T-helper 1 cell treated with Interleukin-12 subunit alpha and Interleukin-12 subunit beta and Interleukin-4 antibody, amounts not matched to agents 30 μg/mL and 1 μg/mL, for 36 hours (primary cell): Measurements from ENCODE around the gene IFNE.
"Not testable (repeated sequence)": the region's sequence is repeated elsewhere in the genome, so short reads cannot be mapped to it uniquely, and the experiment has no call there.

ENCODE experiments used
- H3K27ac Mint-ChIP-seq: one replicate; pipeline ENCODE4 v1.8.0; 2021; ENCODE audit warnings: mild to moderate bottlenecking, mixed read lengths
- H3K27me3 Mint-ChIP-seq: one replicate; pipeline ENCODE4 v1.8.0; 2021; ENCODE audit warnings: low read depth, mixed read lengths
- H3K36me3 Mint-ChIP-seq: one replicate; pipeline ENCODE4 v1.8.0; 2021; ENCODE audit warnings: low read depth, mixed read lengths
- H3K4me1 Mint-ChIP-seq: one replicate; pipeline ENCODE4 v1.8.0; 2021; ENCODE audit warnings: low read depth, mixed read lengths
- H3K4me3 Mint-ChIP-seq: one replicate; pipeline ENCODE4 v1.8.0; 2021; ENCODE audit warnings: mild to moderate bottlenecking, moderate library complexity, mixed read lengths
- H3K9me3 Mint-ChIP-seq: one replicate; pipeline ENCODE4 v1.8.0; 2021; ENCODE audit warnings: mixed read lengths

IFNE gene

GRCh38 chr9:21461377-21461776 lies 20.7 kb downstream of the IFNE start:
- H3K27me3 Mint-ChIP-seq, result peaks cover 62% of the 10 kb centered on the region

DNA sequence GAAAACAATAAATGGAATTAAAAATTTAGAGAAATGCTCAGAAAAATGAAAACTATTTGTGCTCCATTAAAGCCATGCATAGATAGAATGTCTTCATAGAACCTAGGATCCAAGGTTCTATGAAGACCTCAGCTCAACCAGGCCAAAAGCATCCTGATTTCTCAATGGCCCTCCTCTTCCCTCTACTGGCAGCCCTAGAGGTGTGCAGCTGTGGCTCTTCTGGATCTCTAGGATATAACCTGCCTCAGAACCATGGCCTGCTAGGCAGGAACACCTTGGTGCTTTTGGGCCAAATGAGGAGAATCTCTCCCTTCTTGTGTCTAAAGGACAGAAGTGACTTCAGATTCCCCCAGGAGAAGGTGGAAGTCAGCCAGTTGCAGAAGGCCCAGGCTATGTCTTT lies 26.8 kb downstream of the IFNE start:
- Mint-ChIP-seq H3K4me3 (no peak overlapping the region), H3K4me1 (no peaks in the 10 kb centered on the region), H3K27me3 (peaks cover 53% of the 10 kb centered on the region), H3K36me3 (no peaks in the 10 kb centered on the region), H3K27ac (no peak overlapping the region), H3K9me3 (no peaks in the 10 kb centered on the region)

More at GRCh38 chr9:21461377-21461776, 20.7 kb downstream of the IFNE start:
- H3K27ac Mint-ChIP-seq, result no peak overlapping the region
- no peaks in the 10 kb centered on the region for H3K4me1 Mint-ChIP-seq
- no peaks in the 10 kb centered on the region for H3K36me3 Mint-ChIP-seq
- no peak overlapping the region for H3K4me3 Mint-ChIP-seq
- H3K9me3 Mint-ChIP-seq, result peaks cover 7% of the 10 kb centered on the region

DNA sequence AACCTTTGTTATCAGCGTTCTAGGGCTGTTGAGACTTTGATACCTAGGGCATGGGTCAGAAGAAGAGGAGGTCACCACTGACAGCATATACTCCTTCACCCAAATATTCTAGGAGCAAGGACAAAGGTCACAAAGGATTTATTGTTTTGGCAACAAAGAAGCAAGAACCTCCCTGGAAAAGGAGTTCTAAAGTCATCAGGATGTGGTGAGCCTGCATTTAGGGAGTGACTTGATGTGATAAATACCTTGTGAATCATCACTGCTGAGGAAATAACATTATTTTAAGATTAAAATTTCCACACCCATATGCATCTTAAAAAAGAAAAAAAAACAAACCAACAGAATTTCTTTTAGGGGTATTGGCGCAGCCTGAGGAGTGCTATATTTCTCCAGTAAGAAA lies 28.0 kb downstream of the IFNE start:
- Mint-ChIP-seq H3K9me3 (no peaks in the 10 kb centered on the region), H3K4me1 (no peaks in the 10 kb centered on the region), H3K36me3 (no peaks in the 10 kb centered on the region), H3K4me3 (no peak overlapping the region), H3K27me3 (peaks cover 54% of the 10 kb centered on the region), H3K27ac (no peak overlapping the region)

- Mint-ChIP-seq H3K4me3 (no peak overlapping the region), H3K36me3 (no peaks in the 10 kb centered on the region), H3K9me3 (no peaks in the 10 kb centered on the region), H3K4me1 (no peaks in the 10 kb centered on the region), H3K27ac (no peak overlapping the region), H3K27me3 (peaks cover 55% of the 10 kb centered on the region)
Measured at GRCh38 chr9:21452681-21453080, 29.4 kb downstream of the IFNE start.

DNA sequence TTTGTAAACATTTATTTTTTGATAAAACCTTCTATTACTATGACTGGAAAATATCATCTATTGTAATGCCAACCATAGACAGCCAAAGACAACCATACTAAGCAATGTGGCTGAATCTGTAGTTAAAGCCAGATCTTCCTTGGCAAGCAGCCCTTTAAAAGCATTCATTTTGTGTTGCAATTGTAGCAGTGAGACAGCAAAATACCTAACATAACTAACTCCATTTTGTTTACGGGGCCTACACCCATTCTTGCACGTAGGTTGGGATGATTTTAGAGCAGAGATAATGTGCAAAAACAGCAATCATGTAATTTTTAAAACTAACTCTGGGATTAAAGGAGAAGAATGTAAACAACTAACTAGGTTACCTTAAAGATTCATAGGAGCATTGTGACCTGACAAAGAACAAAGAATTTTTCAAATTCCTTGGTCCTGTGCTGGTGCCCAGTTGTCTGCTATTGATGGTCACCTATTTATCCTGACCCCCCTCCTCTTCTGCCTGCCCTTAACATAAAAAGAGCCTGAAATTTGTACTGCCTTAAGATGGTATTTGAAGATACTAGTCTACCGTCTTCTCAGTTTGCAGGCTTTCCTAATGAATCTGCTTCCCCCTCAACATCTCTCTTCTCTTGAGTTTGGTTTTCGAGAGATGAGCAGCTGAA lies 31.2 kb downstream of the IFNE start:
- H3K36me3 Mint-ChIP-seq, result no peaks in the 10 kb centered on the region
- peaks cover 53% of the 10 kb centered on the region for H3K27me3 Mint-ChIP-seq
- no peak overlapping the region for H3K27ac Mint-ChIP-seq
- no peaks in the 10 kb centered on the region for H3K9me3 Mint-ChIP-seq
- H3K4me1 Mint-ChIP-seq, result no peaks in the 10 kb centered on the region
- H3K4me3 Mint-ChIP-seq, result no peak overlapping the region

DNA sequence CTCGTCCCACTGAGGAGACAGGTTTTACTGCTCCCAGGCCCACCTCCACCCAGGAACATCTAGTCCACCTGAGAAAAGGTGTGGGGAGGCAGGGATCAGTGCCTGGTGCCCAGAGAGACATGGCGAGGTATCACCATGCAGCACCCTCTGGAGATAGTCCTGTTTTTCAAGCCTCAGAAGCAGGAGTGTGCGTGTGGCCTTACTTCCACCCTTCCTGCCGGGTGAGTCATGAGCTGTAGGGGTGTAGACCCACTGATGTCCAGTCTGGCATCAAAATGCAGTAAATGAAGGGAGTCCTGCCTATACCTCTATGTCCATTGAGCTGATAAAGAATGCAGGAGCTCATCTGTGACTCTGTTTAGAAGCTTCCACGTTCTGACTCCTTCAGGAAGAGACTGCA lies 32.8 kb downstream of the IFNE start:
- H3K27ac Mint-ChIP-seq, H3K4me3 Mint-ChIP-seq, H3K4me1 Mint-ChIP-seq, H3K36me3 Mint-ChIP-seq, H3K9me3 Mint-ChIP-seq: not testable (repeated sequence)
- H3K27me3 Mint-ChIP-seq, result peaks cover 49% of the 10 kb centered on the region

DNA sequence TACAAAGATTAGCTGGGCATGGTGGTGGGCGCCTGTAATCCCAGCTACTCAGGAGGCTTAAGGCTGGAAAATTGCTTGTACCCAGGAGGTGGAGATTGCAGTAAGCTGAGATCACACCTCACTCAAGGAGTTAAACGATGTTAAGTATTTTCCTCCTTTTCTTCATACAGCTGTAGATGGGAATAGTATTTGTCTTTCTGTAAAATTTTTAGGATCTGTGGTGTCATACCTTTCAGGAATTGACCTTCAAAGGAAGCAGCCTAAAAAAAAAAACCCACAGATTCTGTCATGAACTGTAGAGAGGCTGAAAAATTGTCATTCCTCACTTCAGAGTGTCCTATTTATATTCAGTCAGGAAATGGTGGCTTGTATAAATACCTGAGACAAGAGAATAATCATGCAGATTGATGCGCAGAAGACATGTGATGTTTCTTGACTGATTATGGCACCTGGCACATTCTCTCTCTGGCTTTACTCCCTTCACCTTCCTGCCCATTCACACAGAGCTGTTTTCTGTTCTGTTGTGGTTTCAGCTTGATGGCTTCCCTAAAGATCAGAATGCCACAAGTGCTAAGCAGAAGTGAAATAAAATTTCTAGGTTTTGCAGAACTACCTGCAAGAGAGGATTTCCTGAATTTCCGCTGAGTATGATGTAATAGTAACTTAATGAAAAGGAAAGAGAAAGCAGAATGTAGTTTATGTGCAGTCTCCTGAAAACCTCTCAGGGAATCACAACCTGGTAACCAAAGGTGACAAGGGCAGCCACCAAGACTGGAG lies 38.1 kb downstream of the IFNE start:
- H3K27me3 Mint-ChIP-seq, result peaks cover 29% of the 10 kb centered on the region
- no peaks in the 10 kb centered on the region for H3K36me3 Mint-ChIP-seq
- H3K27ac Mint-ChIP-seq, result peak overlapping the region; percentile 23
- H3K4me1 Mint-ChIP-seq, result peaks cover 16% of the 10 kb centered on the region
- H3K9me3 Mint-ChIP-seq, result no peaks in the 10 kb centered on the region
- H3K4me3 Mint-ChIP-seq, result no peak overlapping the region

GRCh38 chr9:21440139-21440538 lies 42.0 kb downstream of the IFNE start, which contains the start of gene IFNA1:
IFNA1 (plus strand) TSS chr9:21440439; CDS start chr9:21440508, 69 bp downstream.
- Mint-ChIP-seq H3K27ac (no peak within 1 kb of the TSS), H3K36me3 (no peaks in the 10 kb centered on the region), H3K4me3 (no peak within 1 kb of the TSS), H3K27me3 (peaks cover 24% of the 10 kb centered on the region), H3K9me3 (no peaks in the 10 kb centered on the region), H3K4me1 (peaks cover 16% of the 10 kb centered on the region)

DNA sequence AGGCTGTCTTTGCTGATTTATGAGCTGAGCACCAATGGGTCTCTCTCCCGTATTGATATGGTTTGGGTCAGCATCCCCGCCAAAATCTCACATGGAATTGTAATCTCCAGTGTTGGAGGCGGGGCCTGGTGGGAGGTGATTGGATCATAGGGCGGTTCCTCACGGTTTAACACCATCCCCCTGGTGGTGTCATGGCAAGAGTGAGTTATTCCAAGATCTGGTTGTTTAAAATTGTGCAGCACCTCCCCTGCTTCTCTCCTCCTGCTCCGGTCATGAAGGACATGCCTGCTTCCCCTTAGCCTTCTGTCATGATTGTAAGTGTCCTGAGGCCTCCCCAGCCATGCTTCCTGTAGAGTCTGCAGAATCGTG lies 47.1 kb downstream of the IFNE start:
- peaks cover 39% of the 10 kb centered on the region for H3K27me3 Mint-ChIP-seq
- not testable (repeated sequence) for H3K4me1 Mint-ChIP-seq, H3K4me3 Mint-ChIP-seq, H3K36me3 Mint-ChIP-seq, H3K9me3 Mint-ChIP-seq, H3K27ac Mint-ChIP-seq

DNA sequence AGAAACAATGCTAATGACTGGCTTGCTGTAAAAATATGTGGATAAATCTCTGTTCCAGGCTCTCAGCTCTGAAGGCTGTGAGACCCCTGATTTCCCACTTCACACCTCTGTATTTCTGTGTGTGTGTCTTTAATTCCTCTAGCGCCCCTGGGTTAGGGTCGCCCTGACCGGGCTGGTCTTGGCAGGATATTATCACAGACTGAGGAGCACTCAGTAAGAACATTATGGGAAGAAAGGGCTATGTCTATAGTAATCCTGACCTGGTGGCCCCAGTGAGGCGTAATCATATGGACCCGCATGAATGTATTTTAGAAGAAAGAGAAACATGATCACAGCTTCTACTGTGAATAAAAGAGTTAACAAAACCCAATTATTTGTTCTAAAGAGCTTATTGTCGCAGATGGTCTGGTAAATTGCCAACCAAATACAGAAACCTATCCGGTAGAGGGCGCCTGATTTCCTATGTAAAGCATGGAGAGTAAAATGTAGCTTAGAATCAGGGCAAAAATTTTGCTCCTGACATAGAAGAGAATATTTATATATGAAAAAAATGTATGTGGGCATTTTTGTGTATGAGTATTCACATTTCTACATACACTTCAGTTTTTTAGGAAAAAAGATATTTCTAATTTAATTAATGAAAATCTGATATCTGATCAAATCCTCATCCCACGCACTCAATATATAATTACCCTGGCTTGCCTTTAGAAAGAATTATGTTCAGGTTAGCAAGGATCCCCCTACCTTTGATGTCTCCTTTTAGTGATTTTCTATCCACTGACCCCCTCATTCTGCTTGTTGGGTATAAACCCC lies 47.7 kb downstream of the IFNE start:
- Mint-ChIP-seq H3K36me3 (no peaks in the 10 kb centered on the region), H3K27me3 (peaks cover 42% of the 10 kb centered on the region), H3K9me3 (no peaks in the 10 kb centered on the region), H3K4me3 (no peak overlapping the region), H3K27ac (no peak overlapping the region), H3K4me1 (no peaks in the 10 kb centered on the region)

DNA sequence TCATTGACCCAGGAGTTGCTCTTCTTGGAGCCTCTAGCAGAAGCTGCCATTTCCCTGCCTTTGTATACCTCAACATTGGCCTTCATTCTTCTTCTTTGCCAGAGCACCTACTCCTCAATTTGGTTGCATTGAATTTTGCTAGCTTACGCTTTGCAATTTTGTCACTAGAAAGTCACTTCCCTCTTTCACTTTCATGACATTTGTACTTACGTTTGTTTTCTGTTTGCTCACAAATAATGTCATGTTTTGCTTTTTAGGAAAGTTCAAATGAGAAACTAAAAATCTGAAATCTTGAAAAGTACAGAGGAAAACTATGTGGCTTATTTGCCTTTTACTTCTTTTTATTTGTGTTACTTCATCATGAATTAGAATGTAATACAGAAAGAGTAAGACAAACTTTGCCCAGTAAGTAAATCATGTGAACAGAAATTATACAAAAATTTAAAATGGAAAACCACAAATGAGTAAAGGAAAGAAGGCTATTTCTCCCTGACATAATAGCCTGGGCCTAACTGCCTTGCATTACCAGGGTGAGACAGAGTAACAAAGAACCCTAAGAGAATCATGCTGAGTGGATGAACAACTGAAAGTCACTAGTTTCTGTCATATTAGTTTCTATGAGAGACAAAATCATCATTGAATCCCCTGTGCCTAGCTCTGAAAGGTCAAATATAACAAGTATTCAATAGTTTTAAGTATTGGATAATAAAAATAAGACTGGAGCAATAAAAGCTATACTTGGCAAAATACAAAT lies 49.3 kb downstream of the IFNE start:
- no peaks in the 10 kb centered on the region for H3K36me3 Mint-ChIP-seq
- H3K4me1 Mint-ChIP-seq, result no peaks in the 10 kb centered on the region
- H3K27ac Mint-ChIP-seq, result no peak overlapping the region
- peaks cover 56% of the 10 kb centered on the region for H3K27me3 Mint-ChIP-seq
- no peak overlapping the region for H3K4me3 Mint-ChIP-seq
- H3K9me3 Mint-ChIP-seq, result no peaks in the 10 kb centered on the region
